Measurements from ENCODE around the gene BCL6.
A peak's percentile ranks its signal among the peaks of the same experiment; 100 is the strongest.

The BCL6 gene

GRCh38 chr3:187745201-187746058 is at the start of gene BCL6:
Gene BCL6, minus strand, starts transcription at chr3:187745468. Its CDS starts 11,775 bp downstream, at chr3:187733693.
- peak; percentile 97 for DNase-seq (ENCODE audit: low read depth)

- no peak for DNase-seq (ENCODE audit: low read depth)
These were observed 49.5 kb upstream of the BCL6 start for GRCh38 chr3:187794731-187795130.

GRCh38 chr3:187793618-187794017 is 48.4 kb upstream of the BCL6 start:
- DNase-seq (ENCODE audit: low read depth): no peak

GRCh38 chr3:187792521-187792920 is 47.3 kb upstream of the BCL6 start:
- DNase-seq (ENCODE audit: low read depth): no peak

- no peak for DNase-seq (ENCODE audit: low read depth)
These were observed 44.6 kb upstream of the BCL6 start for GRCh38 chr3:187789872-187790271.

GRCh38 chr3:187788984-187789857 is 44.0 kb upstream of the BCL6 start:
- DNase-seq (ENCODE audit: low read depth): no peak

- DNase-seq (ENCODE audit: low read depth): peak; percentile 65
These were observed 37.8 kb upstream of the BCL6 start for GRCh38 chr3:187783098-187783497.

GRCh38 chr3:187782006-187782405 is 36.7 kb upstream of the BCL6 start:
- DNase-seq (ENCODE audit: low read depth): no peak

- DNase-seq (ENCODE audit: low read depth): no peak
These were observed 35.7 kb upstream of the BCL6 start for GRCh38 chr3:187781001-187781400.

GRCh38 chr3:187778726-187779125 is 33.5 kb upstream of the BCL6 start:
- no peak for DNase-seq (ENCODE audit: low read depth)

- peak; percentile 14 for DNase-seq (ENCODE audit: low read depth)
These were observed 32.2 kb upstream of the BCL6 start for GRCh38 chr3:187777331-187777941.

- no peak for DNase-seq (ENCODE audit: low read depth)
These were observed 30.3 kb upstream of the BCL6 start for GRCh38 chr3:187775549-187775948.

GRCh38 chr3:187774185-187774789 is 29.0 kb upstream of the BCL6 start:
- no peak for DNase-seq (ENCODE audit: low read depth)

GRCh38 chr3:187773233-187774184 is 28.2 kb upstream of the BCL6 start:
- DNase-seq (ENCODE audit: low read depth): no peak

GRCh38 chr3:187770224-187770623 is 25.0 kb upstream of the BCL6 start:
- DNase-seq (ENCODE audit: low read depth): no peak

GRCh38 chr3:187769771-187770170 is 24.5 kb upstream of the BCL6 start:
- no peak for DNase-seq (ENCODE audit: low read depth)

GRCh38 chr3:187767266-187768012 is 22.2 kb upstream of the BCL6 start:
- peak; percentile 95 for DNase-seq (ENCODE audit: low read depth)

- DNase-seq (ENCODE audit: low read depth): no peak
These were observed 20.1 kb upstream of the BCL6 start for GRCh38 chr3:187765342-187765741.

GRCh38 chr3:187763850-187764648 is 18.8 kb upstream of the BCL6 start:
- no peak for DNase-seq (ENCODE audit: low read depth)
